Forelimb muscle (tissue), 1 donor: Measurements from ENCODE around the gene WWTR1. TPM values are rescaled to one million over a fixed set of nuclear protein-coding genes. Genes with fewer than 3 reads are reported as not detected.

Experiments
- DNase-seq: peaks from one replicate; pipeline ENCODE4 v3.0.0-alpha.2; 2013; ENCODE audit warnings: low read depth
- polyA plus RNA-seq: library from polyadenylated mRNA; unstranded; fragments of 120-200 nt; gene quantifications from one replicate; pipeline ENCODE4 v1.2.1, GENCODE V29; 2013; ENCODE audit not compliant: insufficient read length

WWTR1 gene
- polyA plus RNA-seq, 1 donor = 71.8 TPM

GRCh38 chr3:149567381-149567780, 90.4 kb downstream of the WWTR1 start:
- DNase-seq = no peak

GRCh38 chr3:149566292-149566975, 91.4 kb downstream of the WWTR1 start:
- no peak for DNase-seq

- no peak for DNase-seq
These were observed 93.7 kb downstream of the WWTR1 start for GRCh38 chr3:149564079-149564478.

GRCh38 chr3:149563114-149563513, 94.7 kb downstream of the WWTR1 start:
- DNase-seq = no peak

GRCh38 chr3:149560617-149561016, 97.2 kb downstream of the WWTR1 start:
- no peak for DNase-seq

- no peak for DNase-seq
These were observed 97.8 kb downstream of the WWTR1 start for GRCh38 chr3:149560001-149560400.

GRCh38 chr3:149559525-149559924, 98.3 kb downstream of the WWTR1 start:
- no peak for DNase-seq

GRCh38 chr3:149555927-149556326, 101.9 kb downstream of the WWTR1 start:
- no peak for DNase-seq

- no peak for DNase-seq
These were observed 103.0 kb downstream of the WWTR1 start for GRCh38 chr3:149554826-149555225.

- peak; percentile 91 for DNase-seq
These were observed 103.9 kb downstream of the WWTR1 start for GRCh38 chr3:149553781-149554451.

GRCh38 chr3:149552700-149553099, 105.1 kb downstream of the WWTR1 start:
- DNase-seq = no peak

- DNase-seq = no peak
These were observed 106.3 kb downstream of the WWTR1 start for GRCh38 chr3:149551500-149551899.

GRCh38 chr3:149548669-149549065, 109.2 kb downstream of the WWTR1 start:
- no peak for DNase-seq

- DNase-seq = no peak
These were observed 109.7 kb downstream of the WWTR1 start for GRCh38 chr3:149547954-149548668.

GRCh38 chr3:149547413-149547812, 110.4 kb downstream of the WWTR1 start:
- DNase-seq = peak; percentile 92

- no peak for DNase-seq
These were observed 112.8 kb downstream of the WWTR1 start for GRCh38 chr3:149545049-149545448.

GRCh38 chr3:149542375-149543312, 115.2 kb downstream of the WWTR1 start:
- no peak for DNase-seq

- no peak for DNase-seq
These were observed 116.7 kb downstream of the WWTR1 start for GRCh38 chr3:149541091-149541491.

GRCh38 chr3:149538371-149538770, 119.5 kb downstream of the WWTR1 start:
- DNase-seq = no peak

GRCh38 chr3:149536429-149536828, 121.4 kb downstream of the WWTR1 start:
- no peak for DNase-seq

- no peak for DNase-seq
These were observed 122.5 kb downstream of the WWTR1 start for GRCh38 chr3:149535333-149535685.
